ENCODE measurements around the gene PDGFB.
"Not testable (repeated sequence)": the region's sequence is repeated elsewhere in the genome, so short reads cannot be mapped to it uniquely, and the experiment has no call there.

PDGFB gene

DNA sequence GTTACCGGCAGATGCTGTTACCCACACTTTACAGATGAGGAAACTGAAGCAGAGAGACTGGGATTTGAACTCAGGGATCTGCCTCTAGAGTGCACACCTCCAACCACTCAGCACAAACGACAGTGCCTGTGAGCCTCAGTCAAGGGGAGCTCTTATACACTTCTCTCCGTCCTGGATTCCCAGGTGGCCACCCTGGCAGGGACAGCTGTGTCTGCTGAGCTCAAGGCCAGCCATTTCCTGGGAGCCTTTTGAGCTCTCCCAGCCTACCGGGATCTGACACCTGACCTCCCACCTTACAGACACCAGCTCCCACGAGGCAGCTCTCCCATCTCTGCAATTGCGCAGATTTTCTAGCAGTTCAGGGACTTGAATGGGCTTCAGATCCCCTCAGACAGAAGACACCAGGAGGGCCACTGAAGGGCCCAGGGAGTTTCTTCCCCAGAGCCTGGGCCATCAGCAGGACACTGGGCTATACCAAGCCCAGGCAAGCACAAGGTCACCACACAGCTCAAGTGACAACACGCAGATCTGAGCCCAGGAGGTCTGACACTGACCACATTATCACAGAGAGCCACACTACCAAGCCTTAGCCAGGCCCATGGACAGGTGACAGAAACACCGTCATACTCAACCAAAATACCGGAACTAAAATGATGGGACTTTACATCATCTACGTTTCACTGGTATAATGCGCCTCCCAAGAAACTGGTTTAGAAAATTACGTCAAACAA, 17.1 kb downstream of the PDGFB start:
- DNase-seq (ENCODE audit: low read depth, low spot score) = no peak

DNA sequence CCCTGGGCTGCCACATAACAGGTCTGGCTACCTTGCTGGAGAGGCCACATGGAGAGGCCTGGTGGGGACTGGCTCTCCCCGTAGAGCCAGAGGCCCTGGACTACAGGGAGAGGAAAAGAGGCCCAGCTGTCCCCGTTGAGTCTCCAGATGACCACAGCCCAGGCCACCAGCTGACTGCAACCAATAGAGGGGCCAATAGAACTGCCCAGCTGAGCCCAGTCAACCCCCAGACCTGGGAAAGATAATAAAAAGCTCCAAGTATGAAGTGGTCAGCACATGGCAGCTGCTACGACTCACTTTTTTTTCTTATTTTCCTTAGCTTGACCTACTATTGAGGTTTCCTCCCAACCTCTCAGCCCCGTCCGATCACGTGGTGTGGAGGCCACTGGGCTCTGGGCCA, 18.4 kb downstream of the PDGFB start:
- DNase-seq (ENCODE audit: low read depth, low spot score) = no peak

GRCh38 chr22:39225591-39225990, 19.2 kb downstream of the PDGFB start:
- no peak for DNase-seq (ENCODE audit: low read depth, low spot score)

- no peak for DNase-seq (ENCODE audit: low read depth, low spot score)
Observed at GRCh38 chr22:39224550-39224949, 20.2 kb downstream of the PDGFB start.

- DNase-seq (ENCODE audit: low read depth, low spot score) = no peak
Observed at GRCh38 chr22:39223091-39223710, 21.6 kb downstream of the PDGFB start.

DNA sequence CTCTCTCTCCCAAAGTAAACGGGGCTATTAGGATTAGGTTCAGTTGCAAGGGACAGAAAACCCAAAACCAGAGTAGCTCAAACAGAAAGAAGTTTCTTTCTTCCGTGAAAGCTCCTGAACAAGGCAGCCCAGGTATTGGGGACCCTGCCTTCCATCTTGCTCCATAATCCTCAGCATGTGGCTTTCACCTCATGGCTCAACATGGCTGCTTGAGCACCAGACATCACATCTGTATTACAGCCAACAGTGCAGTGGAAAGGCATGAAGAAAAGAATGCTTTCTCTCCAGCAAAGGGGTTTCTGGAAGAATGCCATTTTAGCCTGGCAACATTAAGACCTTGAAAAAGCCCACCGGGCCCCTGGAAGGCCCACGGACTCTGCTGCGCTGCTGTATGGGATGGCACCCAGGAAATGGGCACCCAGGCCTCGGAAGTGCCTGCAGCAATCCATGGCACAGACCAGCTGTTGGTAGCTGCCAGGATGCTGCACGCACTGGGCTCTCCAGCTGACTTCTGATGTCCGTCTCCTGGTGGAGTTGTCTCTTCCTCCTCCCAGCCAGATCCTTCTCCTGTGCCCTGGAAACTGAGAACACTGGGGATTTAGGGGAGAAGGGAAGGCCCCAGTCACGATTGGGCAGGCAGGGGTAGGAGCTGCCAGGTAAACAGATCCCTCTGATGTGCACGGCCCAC, 22.6 kb downstream of the PDGFB start:
- no peak for DNase-seq (ENCODE audit: low read depth, low spot score)

DNA sequence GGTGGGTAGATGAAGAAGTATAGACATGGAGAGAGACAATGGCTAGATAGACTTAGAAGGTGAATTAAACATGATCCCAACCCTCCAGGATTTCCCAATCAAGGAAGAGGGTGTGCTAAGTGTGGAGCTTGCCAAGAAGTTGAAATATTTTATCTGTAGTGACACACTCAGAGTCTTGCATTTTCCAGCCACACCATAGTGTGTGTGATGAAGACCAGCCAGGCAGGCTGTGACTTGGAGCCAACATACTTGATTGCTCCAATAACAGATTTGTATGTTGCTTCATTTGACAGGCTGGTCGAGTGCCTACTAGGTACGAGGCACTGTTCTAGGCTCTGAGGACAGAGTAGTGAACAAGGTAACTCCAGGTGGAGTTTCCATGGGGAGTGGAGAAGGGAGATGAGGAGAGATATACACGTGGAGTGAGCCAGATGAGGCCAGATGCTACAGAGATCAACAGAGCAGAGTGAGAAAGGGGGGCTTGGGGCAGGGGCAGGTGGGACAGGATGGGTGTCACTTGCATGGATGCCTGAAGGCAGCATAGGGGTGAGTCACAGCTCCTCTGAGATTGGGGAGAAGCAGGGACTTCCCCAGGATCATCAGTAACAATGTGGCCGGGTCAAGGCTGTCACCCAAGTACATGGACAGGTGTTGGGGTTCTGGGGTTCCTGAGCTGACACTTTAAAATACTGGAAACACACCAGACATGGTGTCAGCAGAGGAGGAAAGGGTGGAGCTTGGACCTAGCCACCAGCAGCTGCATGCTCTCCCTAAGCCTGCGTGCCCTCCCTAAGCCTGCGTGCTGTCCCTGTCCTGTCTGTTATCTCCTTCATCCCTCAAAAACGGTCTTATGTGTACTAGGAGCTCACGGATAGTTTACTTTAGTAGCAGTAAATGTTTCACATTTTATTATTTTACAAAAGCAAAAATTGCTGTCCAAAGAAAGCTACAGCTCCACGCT, 23.6 kb downstream of the PDGFB start:
- no peak for DNase-seq (ENCODE audit: low read depth, low spot score)

DNA sequence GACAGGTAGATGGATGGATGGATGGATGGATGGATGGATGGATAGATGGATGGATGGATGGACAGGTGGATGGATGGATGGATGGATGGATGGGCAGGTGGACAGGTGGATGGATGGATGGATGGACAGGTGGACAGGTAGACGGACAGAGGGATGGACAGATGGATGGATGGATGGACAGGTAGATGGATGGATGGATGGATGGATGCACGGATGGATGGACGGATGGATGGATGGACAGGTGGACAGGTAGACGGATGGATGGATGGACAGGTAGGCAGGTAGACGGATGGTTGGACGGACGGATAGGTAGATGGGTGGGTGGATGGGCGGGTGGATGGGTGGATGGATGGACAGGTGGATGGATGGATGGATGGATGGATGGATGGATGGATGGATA, 24.3 kb downstream of the PDGFB start:
- no peak for DNase-seq (ENCODE audit: low read depth, low spot score)

GRCh38 chr22:39219071-39220039, 25.4 kb downstream of the PDGFB start:
- no peak for DNase-seq (ENCODE audit: low read depth, low spot score)

GRCh38 chr22:39218432-39218831, 26.4 kb downstream of the PDGFB start:
- not testable (repeated sequence) for DNase-seq (ENCODE audit: low read depth, low spot score)

DNA sequence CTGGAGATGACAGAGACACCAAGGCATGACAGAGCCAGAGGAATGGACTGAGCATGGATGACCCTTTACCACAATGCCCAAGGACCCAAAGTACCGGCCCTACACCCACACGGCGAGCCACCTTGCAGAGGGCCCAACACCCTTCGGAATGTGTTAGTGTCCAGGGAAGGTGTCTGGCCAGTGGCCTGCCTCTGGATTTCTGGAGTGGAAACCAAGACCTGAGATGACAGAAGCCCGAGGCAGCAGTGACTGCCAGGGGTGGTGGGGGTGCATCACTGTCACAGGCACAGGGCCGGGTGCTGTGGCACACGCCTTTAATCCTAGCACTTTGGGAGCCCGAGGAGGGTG, 28.7 kb downstream of the PDGFB start:
- no peak for DNase-seq (ENCODE audit: low read depth, low spot score)

- no peak for DNase-seq (ENCODE audit: low read depth, low spot score)
Observed at GRCh38 chr22:39215426-39216142, 29.2 kb downstream of the PDGFB start.

- DNase-seq (ENCODE audit: low read depth, low spot score) = no peak
Observed at GRCh38 chr22:39215070-39215396, 29.7 kb downstream of the PDGFB start.

GRCh38 chr22:39214383-39215069, 30.3 kb downstream of the PDGFB start:
- peak; percentile 91 for DNase-seq (ENCODE audit: low read depth, low spot score)

DNA sequence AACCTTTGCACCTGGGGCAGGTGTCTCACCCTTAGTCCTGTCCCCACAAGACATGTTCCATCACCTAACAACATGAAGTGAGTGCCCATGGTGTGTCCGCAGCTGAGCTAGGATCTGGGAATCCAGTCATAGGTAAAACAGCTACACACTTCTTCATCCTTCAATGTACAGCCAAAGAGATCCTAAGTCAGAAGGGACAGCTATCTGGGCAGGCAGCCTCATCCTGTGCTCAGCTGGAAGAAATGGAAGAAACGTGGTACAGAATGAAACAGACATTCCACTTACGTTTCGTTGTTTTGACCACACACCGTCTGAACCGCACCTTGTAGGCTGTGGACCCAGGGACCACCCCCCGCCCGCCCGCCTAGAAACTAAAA, 30.8 kb downstream of the PDGFB start:
- DNase-seq (ENCODE audit: low read depth, low spot score) = no peak

GRCh38 chr22:39212721-39213376, 31.9 kb downstream of the PDGFB start:
- DNase-seq (ENCODE audit: low read depth, low spot score) = no peak

DNA sequence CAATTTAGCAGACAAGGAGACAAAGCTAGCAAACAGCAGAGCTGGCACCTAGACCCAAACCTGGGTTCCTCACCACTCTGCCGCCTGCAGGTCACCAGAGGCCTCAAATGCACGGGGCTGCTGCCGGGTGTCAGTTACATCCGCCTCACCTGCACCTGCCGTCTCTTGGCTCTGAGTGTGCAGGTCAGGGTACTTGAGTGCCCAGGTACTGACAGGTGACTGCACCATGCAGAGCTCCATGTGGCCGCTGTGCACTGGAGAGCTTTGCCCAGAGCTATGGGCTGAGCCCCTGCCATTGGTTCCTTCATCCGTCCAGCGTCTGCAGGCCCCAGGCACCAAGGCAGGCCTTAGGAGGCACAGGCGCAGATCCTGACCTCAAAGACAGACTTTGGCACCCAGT, 35.0 kb downstream of the PDGFB start:
- no peak for DNase-seq (ENCODE audit: low read depth, low spot score)

DNA sequence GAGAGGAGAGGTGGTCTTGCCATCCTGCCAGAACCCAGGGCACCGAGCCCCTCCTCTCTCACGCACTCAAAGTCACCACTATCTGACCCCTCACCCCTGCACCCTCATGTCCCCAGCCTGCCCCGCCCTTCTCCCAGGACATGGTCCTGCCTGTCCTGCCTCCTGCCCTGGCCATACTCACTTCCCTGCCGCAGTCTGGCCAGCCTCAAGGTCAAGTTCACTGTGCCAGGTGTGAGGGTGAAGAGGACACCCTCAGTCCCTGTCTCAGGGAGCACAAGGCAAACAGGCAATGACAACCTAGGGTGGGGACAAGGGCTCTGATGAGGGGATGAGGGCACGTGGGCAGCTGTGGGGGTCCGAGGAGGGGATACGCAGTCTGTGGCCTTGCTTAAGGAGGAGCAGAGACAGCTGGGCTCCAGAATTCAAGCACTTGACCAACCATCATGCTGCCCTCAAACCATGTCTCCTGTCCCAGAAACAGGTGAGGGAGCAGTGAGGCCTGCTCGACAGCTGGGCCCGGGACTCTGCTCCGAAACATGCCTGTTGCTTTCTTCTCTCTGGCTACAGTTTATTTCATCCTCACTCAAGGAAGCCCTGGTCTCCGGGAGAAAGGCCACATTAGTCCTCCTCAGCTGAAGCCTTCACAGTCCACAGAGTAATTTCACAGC, 36.6 kb downstream of the PDGFB start:
- no peak for DNase-seq (ENCODE audit: low read depth, low spot score)

Data from iPS DF 19.7 (cell line).